Body of pancreas (tissue), 4 donors: ENCODE results near the gene ABCA8.

Source experiments
- CTCF ChIP-seq, 7 experiments: fragments of 450-650 bp in 4 of 7; fragments of 200-600 bp in 3 of 7; sonication (generic) in 3 of 7; IDR thresholded peaks; one replicate each; pipeline ENCODE4 v1.5.1; 2016 to 2019; ENCODE audit warnings: antibody characterized with exemption in 7 of 7
- POLR2A ChIP-seq, 3 donors: fragments of 450-650 bp; IDR thresholded peaks; one replicate each; pipeline ENCODE4 v1.6.1; 2016; ENCODE audit warnings: antibody characterized with exemption in 3 of 3, mild to moderate bottlenecking in 2 of 3

- TF ChIP-seq CTCF (IDR thresholded peaks at IDR 0.05), result no peak
- TF ChIP-seq POLR2A (IDR thresholded peaks at IDR 0.05), result no peak
These were observed 111.7 kb downstream of the ABCA8 start for GRCh38 chr17:68843522-68843921.
